Activated CD4-positive, alpha-beta T cell treated with anti-CD3 and anti-CD28 coated beads for 4 hours (primary cell): Measurements from ENCODE around the gene MRPS34.

Experiments
- DNase-seq, 2 donors: peaks; one replicate each; pipeline ENCODE4 v3.0.0-alpha.2; 2020

MRPS34 gene

DNA sequence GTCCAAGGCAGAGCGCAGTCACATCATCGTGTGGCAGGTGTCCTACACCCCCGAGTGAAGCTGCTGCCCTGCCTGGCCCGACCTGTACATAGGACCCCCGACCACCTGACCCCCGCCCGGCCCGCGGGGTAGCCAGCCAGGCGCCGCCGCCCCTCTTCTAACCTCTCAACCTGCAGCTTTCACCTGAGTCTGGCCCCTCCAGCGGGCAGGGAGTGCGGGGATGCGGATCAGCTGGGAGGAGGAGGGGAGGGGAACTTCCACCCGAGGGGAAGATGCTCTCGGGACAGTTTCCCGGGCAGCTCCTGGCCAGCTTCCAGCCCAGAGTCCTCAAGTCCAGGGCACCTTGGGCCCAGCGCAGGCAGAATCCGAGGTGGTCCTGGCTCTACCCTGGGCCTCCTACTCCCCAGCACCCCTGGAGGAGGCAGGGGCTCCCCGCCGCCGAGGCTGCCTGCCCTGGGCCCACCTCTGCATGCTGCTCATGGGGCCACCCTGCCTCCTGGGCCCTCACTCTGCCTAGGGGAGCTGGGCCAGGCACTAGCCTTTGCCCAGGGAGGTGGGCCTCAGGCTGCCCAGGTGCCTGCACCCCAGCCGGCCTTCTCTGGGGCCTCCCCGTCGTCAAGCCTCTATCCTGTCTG lies 4.0 kb downstream of the MRPS34 start:
- DNase-seq = no peak

DNA sequence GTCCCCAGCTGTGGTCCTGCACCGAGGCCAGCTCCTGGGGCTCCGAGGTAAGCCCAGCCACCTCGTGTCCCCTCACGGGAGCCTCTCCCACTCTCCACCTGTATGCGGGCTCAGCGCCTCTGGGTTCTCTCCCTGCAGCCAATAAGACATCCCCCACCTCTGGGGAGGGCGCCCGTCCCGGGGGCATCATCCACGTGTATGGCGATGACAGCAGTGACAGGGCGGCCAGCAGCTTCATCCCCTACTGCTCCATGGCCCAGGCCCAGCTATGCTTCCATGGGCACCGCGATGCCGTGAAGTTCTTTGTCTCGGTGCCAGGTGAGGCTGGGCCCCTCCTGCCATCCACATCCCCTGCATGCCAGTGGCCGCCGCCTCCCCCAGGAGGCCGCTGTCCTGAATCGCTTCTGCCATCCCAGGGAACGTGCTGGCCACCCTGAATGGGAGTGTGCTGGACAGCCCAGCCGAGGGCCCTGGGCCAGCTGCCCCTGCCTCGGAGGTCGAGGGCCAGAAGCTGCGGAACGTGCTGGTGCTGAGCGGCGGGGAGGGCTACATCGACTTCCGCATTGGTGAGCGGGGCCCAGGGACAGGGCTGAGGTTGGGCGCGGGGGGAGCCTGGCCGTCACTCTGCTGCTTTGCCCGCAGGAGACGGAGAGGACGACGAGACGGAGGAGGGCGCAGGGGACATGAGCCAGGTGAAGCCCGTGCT lies 4.7 kb downstream of the MRPS34 start:
- no peak for DNase-seq

DNA sequence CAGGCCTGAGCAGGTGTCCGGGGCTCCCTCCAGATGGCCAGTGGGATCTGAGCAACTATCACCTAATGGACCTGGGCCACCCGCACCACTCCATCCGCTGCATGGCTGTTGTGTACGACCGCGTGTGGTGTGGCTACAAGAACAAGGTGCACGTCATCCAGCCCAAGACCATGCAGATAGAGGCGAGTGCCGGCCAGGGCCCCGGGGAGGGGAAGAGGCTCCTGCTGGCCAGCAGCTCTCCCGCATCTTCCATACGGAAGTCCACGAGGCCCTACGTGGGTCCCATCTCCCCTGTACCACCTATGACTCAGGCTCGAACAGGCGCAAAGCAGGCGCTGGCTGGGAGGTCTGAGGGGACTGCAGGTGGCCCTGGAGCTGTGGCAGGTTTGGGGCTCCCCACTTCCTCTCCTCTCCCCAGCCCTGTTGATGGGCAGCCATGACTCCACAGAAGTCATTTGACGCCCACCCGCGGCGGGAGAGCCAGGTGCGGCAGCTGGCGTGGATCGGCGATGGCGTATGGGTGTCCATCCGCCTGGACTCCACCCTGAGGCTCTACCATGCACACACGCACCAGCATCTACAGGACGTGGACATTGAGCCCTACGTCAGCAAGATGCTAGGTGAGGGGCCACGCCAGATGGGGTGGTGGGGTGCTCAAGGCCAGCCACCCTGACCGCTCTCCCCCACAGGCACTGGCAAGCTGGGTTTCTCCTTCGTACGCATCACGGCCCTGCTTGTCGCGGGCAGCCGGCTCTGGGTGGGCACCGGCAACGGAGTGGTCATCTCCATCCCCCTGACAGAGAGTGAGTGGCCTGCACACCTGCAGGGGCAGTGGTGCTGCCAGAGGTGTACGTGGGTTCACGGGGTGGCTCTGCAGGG lies 5.6 kb downstream of the MRPS34 start:
- no peak for DNase-seq

DNA sequence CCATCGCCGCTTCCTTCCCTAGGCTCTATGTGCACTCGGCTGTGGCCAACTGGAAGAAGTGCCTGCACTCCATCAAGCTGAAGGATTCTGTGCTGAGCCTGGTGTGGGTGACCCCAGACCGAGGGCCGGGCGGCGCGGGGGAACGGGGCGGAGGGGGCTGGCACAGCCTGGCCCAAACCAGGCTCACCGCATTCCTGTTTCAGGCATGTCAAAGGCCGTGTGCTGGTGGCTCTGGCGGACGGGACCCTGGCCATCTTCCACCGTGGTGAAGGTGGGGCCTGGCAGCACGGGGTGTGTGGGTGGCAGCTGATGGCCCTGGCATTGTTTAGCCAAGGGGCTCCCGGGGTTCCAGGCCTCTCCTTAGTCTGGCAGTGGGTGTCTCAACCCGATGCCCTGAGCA lies 6.2 kb downstream of the MRPS34 start:
- DNase-seq = no peak

DNA sequence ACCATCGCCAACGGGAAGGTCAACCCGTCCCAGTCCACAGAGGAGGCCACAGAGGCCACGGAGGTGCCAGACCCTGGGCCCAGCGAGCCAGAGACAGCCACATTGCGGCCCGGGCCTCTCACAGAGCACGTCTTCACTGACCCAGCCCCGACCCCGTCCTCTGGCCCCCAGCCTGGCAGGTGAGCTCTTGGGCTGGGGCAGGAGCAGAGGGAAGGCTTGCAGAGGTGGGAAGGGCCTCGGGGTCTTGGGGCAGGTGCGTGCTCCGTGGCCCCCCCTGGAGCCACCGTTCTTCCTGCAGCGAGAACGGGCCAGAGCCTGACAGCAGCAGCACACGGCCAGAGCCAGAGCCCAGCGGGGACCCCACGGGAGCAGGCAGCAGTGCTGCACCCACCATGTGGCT lies 6.7 kb downstream of the MRPS34 start:
- DNase-seq = no peak

DNA sequence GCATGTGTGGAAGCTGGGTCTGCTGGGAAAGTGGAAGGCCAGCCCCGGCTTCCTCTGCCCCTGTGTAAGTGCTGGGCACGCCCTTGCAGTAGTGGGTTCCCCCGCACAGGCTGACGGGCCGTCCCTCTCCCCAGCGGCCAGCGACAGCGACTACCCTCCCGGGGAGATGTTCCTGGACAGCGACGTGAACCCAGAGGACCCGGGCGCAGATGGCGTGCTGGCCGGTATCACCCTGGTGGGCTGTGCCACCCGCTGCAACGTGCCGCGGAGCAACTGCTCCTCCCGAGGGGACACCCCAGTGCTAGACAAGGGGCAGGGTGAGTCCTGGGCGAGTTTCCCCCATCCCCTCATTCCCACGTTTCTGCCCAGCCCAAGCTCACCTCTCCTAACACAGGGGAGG lies 7.1 kb downstream of the MRPS34 start:
- no peak for DNase-seq

DNA sequence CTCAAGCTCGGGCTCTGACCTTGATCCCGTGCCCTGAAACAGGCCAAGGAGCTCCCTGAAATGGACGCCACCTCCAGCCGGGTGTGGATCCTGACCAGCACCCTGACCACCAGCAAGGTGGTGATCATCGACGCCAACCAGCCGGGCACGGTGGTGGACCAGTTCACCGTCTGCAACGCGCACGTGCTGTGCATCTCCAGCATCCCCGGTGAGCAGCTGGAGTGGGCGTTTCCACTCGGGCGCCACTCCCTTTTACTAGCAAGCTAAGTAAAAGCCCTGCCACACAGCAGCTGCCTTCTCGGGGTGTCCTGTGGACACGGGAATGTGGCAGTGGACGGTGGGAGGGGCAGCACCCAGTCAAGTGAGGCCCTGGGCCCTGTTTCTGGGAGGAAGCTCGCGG lies 8.0 kb downstream of the MRPS34 start:
- no peak for DNase-seq

DNA sequence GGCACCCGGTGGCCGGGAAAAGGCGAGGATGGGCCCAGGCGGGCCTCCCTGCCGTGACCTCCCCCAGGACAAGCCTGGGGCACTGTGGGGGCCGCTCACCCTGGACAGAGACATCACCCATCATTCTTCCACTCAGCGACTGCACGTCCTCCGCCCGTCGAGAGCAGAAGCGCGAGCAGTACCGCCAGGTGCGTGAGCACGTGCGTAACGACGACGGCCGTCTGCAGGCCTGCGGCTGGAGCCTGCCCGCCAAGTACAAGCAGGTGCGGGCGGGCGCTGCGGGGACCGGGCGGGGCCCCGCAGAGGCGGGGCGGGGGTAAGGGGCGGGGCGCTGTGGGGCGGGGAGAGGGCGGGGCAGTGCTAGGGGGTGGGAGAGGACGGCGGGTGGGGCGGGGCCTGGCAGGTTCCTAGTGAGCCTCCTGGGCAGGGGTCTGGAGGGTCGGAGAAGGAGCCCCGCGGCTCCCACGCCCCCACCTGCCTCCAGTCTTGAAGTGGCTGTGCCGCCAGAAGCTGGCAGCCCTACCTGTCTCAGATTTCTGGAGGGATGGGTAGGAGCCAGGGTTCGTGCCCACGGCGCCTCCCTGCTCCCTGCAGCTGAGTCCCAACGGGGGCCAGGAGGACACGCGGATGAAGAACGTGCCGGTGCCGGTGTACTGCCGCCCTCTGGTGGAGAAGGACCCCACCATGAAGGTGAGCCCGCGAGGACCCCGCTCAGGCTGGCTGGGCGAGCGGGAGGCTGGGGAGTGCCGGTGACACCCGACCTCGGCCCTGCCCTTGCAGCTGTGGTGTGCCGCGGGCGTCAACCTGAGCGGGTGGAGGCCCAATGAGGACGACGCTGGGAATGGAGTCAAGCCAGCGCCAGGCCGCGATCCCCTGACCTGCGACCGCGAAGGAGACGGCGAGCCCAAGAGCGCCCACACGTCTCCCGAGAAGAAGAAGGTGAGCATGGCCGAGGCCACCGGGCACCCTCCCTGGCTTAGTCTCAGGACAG lies 9.1 kb downstream of the MRPS34 start:
- DNase-seq = no peak

DNA sequence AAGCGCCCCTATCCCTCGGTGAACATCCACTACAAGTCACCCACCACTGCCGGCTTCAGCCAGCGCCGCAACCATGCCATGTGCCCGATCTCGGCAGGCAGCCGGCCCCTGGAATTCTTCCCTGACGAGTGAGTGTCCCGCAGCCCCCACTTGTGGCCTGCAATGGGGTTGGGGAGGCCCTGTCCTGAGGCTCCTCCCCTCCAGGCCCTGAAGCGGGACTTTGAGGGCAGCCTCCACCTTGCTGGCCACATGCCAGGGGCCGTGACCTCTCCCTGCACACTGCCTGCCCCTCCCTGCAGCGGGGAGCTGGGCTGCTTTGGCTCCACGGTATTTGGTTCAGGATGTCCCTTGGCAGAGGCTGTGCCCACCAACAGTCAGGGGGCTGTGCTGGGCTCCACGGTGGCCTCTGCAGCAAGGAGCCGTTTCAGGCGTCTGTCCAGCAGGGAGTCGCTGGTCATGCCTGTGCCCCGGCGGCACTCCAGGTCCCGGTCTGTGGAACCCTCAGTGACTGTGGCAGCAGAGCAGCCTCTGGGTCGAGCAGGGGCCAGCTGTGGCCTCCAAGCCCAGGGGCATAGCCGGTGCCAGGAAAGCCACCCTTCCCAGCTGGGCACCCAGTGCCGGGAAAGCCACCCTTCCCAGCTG lies 9.9 kb downstream of the MRPS34 start:
- DNase-seq = no peak

DNA sequence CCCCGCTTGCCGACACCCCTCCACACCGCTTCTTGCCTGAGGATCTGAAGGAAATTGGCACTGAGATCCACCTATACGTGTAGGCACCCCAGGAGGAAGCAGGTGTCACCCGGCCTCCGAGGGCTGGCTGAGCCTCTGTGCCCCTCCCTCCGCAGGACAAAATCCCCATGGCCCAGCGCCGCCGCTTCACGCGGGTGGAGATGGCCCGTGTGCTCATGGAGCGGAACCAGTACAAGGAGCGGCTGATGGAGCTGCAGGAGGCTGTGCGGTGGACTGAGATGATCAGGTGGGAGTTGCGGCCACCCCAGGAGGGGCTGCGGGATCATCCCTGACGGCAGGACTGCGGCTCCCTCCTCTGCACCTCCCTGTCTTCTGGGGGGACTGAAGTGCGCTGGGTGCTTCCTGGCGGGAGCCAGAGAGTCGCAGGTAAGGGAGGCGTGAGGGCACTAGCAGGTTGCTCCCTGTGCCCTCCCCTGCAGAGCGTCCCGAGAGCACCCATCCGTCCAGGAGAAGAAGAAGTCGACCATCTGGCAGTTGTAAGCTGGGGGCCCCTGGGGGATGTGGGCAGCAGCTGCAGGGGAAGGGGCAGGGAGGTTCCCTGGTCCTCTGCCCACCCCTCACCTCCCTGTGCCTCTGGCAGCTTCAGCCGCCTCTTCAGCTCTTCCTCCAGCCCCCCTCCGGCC lies 10.6 kb downstream of the MRPS34 start:
- DNase-seq = no peak

DNA sequence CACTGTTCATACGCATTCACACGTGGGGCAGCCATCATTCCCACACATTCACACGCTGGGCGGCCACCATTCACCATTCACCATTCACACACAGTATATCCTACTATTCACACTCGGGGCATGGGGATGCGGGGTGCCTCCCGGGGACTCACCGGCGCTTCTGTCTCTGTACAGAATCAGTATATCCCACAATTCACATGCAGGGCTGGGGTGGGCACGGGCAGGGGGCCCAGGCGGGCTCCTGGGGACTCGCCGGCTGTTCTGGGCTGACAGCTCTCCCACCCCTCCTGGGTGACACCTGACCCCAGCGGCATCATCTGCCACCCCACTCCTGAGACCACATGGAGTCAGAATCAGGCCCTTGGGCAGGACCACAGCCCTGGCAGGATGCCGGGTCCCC lies 11.2 kb downstream of the MRPS34 start:
- DNase-seq = no peak

DNA sequence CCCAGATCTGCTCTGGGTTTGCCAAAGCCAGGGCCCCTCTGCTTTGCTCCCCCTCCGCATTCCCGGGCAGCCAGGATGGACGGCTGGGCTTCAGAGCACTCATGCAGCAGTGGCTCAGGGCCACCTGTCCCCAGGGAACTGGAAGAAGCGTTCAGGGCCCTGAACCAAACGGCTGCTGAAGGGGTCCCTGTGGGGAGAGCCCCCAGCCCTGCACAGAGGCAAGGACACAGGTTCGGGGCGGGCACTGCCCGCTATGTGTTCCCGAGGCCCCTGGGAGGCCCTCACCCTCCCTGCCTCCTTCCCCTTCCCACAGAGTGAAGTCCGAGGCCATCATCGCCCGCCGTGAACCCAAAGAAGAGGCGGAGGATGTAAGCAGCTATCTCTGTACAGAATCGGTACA lies 12.0 kb downstream of the MRPS34 start:
- DNase-seq = no peak

DNA sequence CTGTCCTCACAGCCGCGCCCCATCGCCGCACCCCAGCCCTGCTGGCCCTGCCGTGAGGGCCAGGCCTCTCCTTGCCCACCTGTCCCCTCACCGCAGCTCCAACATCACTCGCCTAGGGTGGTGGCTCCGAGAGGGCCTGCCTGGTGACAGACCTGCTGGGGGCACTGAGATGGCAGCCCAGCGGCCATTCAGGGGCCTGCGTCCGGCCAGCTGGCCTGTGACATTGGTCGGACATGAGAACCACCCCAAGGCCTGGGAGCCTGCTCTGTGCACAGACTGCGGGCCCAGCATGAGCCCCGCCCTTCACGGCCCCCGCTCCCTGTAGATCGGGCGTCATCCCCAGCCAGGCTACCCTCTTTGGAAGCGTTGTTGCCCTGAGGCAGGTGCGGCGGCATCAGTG lies 13.4 kb downstream of the MRPS34 start:
- DNase-seq = no peak

DNA sequence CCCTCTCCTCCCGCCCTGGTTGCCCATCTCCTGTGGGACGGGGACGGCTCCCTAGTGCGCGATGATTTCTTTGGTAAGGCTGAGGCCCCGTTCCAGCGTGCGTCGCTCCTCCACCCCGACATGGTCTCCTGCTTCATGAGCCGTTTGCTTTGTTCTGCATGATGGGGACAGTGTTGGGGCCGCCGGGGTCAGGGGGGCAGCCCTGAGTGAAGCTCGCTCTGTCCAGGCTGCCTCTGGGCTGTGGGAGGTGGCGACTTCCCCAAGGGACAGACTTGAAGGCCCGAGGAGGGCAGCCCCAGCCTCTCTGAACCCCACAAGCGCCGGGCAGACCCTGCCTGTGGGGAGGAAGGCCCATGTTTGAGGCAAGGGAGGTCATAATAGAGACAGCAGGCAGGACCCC lies 14.0 kb downstream of the MRPS34 start:
- no peak for DNase-seq

DNA sequence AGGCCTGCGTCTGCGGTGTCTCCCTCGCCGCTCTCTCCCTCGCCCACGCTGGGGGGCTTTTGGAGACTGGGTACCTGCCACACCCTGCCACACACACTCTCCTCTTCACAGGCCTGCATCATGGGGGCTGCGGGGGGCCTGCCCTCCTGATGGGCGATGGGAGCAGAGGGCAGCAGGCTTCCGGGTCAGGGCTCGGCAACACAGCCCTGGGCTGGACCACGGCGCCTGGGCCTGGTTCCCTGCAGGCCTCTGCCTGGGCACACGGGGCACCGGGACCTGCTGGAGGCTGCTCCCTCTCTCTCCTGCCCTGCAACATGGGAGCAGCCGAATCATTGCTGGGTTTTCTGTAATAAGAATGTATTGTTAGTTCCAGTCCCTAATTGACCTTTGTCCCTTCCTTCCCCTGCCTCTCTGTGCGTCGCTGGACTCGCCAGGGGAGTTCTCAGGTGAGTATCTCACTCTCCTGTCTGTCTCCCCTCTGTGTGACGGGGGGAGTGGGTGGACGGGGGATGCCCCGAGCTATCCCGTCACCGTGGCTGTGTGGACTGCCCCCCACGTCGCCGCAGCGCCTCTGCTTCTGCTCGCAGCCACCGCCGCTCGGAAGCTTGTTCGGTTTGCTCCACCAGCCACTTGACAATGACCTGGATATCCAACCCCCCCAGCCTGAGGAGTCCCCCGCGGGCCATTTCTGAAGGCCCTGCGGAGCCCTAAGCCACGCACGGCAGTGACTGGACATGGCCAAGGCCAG lies 15.0 kb downstream of the MRPS34 start:
- no peak for DNase-seq

DNA sequence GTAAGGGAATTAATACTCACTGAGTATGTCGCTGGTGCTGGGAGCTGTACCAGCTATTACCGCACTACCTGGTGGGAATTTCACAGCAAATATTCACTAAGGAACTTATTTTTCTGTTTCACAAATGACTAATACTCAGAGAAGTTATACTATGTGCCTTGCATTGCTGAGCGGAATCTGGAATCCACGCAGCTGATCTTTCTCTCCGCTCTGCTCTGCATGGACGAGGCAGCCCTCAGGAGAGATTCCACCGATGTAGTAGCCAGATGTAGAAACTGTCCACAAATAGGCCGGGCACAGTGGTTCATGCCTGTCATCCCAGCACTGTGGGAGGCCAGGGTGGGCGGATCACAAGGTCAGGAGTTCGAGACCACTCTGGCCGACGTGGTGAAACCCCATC lies 18.7 kb downstream of the MRPS34 start:
- no peak for DNase-seq

DNA sequence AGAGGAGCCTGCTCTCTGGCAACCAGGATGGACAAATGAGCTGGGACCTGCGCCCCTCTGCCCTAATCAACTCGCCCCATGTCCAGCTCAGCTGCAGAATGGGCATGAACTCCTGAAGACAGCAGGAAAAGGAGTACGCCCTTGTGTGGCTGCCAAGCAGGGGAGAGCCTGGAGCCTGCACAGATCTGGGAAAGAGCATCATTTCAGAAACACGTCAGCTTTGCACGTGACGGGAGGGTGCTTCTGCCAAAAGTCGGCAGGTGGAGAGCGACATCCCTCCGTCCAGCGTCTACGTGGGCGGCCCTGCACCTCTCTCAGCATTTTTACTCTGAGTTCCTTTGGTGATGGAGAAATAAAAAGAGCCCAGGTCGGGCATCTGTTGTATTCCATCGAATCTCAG lies 20.1 kb downstream of the MRPS34 start:
- no peak for DNase-seq

DNA sequence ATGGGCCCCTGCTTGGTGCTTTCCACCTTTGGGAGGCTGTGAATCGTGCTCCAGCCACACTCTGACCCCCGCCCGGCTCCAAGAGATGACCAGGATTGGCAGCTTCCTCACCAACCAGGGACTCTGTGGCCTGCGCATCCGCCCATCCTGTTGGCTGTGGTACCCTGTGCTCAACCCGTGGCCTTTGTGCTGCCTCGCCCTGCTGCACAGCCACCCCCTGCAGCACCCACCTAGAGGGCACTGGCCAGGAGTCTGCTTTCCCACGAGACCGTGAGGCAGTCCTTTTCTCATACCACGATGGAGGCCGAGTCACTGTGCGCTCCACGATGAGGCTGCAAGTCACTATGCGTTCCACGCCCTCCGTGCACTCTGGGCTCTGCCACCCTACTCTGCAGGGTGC lies 21.0 kb downstream of the MRPS34 start:
- DNase-seq = no peak

DNA sequence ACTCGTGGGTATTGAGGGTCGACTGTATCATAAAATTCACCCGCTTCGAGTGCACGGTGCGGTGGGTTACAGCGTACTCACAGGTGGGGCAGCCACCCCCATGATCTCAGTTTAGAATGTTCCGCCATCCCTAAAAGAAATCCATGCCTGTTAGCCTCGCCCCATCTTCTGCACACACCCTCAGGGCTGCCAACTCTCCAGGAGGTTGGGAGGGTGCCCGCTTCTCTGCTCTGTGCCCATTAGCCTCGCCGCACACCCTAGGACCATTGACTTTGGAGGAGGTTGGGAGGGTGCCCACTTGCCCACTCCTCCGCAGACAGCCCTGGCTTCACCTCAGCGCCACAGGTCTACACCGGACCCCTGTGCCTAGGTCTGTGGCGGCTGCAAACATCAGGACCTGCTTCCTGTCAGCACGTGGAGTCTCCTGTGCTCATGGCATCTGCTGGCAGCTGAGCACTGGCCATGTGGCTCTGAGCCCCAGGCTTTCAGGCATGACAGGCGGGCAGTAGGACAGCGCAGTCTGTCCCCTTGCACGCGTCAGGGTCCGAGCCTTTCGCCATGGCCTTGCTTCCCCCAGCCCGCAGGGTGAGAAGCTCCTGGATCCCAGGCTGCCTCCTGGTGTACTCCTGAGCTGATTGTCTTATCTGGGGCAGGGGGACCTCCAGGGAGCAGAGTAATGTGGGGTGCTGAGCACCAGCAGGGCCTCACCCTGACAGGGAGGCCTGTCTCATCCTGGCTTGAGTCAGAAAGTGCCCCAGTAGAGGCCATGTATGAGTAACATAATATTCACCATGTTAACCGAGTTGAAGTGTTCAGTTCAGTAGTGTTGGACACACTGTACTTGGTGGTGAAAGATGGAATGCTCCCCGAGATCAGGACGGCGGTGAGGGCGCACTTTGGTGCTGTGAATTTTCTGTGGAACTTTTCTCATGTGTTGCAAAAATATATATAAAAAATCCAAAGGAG lies 23.5 kb downstream of the MRPS34 start:
- DNase-seq = no peak

DNA sequence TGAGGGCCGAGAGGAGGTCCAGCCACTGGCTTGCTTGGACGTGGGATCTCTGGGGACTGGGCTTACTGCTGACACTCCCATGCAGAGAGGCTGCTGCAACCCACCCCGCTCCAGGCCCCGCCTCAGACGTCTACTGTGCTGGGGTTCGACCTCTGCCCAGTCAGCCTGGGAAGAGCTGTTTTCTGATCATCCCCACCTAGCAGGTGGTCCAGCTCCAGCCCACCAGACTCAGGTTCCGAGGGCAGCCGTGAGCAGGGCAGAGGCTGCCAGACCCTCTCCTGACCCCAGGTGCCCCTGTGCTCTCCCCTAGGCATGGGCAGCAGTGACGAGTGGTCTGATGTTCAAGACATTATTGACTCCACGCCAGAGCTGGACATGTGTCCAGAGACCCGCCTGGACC lies 25.0 kb downstream of the MRPS34 start:
- no peak for DNase-seq
